Dendritic cell treated with granulocyte-macrophage colony-stimulating factor and Interleukin-4, amounts not matched to agents 40 ng/mL and 50 ng/mL, for 4 days (primary cell): ENCODE measurements around the gene SLC2A10.

ENCODE experiments used
- H3K27ac Mint-ChIP-seq: one replicate; pipeline ENCODE4 v1.8.0; 2022; ENCODE audit warnings: mild to moderate bottlenecking, mixed read lengths
- H3K27me3 Mint-ChIP-seq: one replicate; pipeline ENCODE4 v1.8.0; 2022; ENCODE audit warnings: mild to moderate bottlenecking, mixed read lengths
- H3K36me3 Mint-ChIP-seq: one replicate; pipeline ENCODE4 v1.8.0; 2022; ENCODE audit warnings: low read depth, mixed read lengths
- H3K4me1 Mint-ChIP-seq: one replicate; pipeline ENCODE4 v1.8.0; 2022; ENCODE audit warnings: low read depth, mixed read lengths
- H3K4me3 Mint-ChIP-seq: one replicate; pipeline ENCODE4 v1.8.0; 2022; ENCODE audit warnings: mild to moderate bottlenecking, moderate library complexity, mixed read lengths
- H3K9me3 Mint-ChIP-seq: one replicate; pipeline ENCODE4 v1.8.0; 2022; ENCODE audit warnings: mixed read lengths
- intact Hi-C: fragments of 100-400 bp; cut with micrococcal nuclease; formaldehyde crosslinking; loops from one replicate; pipeline ENCODE4 v1.15.0; 2022

Gene SLC2A10

DNA sequence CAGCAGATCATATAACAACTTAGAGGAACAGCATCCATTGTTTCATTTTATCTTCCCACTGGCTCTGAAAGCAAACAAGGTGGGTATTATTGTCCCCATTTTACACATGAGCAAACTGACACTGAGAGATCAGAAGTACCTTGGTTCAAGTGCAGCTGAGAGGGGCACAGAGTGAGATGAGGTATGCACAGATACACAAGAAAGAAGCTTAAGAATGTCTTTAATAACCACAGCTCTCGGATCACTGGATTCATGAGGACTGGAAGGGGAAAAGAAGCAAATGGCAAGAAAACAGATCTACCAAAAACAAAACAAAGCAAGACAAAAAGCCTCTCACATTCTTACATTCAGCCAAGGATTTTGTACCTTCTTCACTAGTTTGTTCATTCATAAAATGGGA lies 10.6 kb downstream of the SLC2A10 start:
- intact Hi-C loops = no loop called here
- Mint-ChIP-seq H3K36me3 (no peaks in the 10 kb centered on the region), H3K27me3 (no peaks in the 10 kb centered on the region), H3K4me1 (peaks cover 8% of the 10 kb centered on the region), H3K4me3 (no peak overlapping the region), H3K9me3 (peaks cover 9% of the 10 kb centered on the region), H3K27ac (no peak overlapping the region)

- Mint-ChIP-seq H3K27ac (no peak overlapping the region), H3K4me1 (no peaks in the 10 kb centered on the region), H3K27me3 (no peaks in the 10 kb centered on the region), H3K36me3 (no peaks in the 10 kb centered on the region), H3K9me3 (peaks cover 9% of the 10 kb centered on the region), H3K4me3 (no peak overlapping the region)
- intact Hi-C loops = no loop called here
Observed at GRCh38 chr20:46720776-46721425, 11.5 kb downstream of the SLC2A10 start.

DNA sequence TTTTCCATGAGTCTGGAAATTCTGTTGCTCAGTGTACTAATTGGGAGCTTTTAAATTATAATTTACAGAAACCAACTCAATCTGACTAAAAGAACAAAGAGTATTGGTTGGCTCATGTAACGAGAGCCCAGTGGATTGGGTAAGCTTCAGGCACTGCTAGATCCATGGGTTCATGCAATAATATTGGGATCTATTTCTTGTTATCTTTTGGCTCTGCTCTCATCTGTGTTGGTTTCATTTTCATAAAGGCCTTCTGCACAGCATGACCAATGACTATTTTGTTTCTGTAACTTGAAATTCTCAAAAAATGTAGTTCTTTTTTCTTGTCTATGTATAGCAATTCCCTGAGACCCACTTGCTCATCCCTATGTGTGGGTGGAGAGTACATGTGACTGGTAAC lies 12.0 kb downstream of the SLC2A10 start:
- intact Hi-C loops = no loop called here
- Mint-ChIP-seq H3K4me1 (no peaks in the 10 kb centered on the region), H3K9me3 (peaks cover 9% of the 10 kb centered on the region), H3K27me3 (no peaks in the 10 kb centered on the region), H3K27ac (no peak overlapping the region), H3K36me3 (no peaks in the 10 kb centered on the region), H3K4me3 (no peak overlapping the region)

GRCh38 chr20:46722450-46722849 lies 13.0 kb downstream of the SLC2A10 start:
- Mint-ChIP-seq H3K27me3 (no peaks in the 10 kb centered on the region), H3K4me1 (no peaks in the 10 kb centered on the region), H3K9me3 (peaks cover 9% of the 10 kb centered on the region), H3K4me3 (no peak overlapping the region), H3K27ac (no peak overlapping the region), H3K36me3 (no peaks in the 10 kb centered on the region)
- intact Hi-C loops = no loop called here

DNA sequence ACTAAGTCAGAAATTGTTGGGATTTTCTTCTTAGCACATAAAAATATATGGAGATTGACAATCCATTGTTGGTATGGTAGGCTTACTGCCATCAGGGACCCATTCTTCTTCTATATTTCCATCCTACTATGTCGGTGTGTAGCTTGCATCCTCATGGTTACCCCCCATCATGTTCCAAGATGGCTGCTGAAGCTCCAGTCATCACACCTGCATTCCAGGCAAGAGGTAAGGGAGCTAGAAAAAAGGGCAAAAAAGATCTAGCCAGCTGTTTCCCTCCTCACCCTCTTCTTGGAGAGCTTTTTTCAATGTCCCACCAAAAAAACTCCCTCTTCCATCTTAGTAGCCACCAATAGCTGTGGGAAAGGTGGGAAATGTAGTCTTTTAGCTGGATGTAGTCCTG lies 13.6 kb downstream of the SLC2A10 start:
- Mint-ChIP-seq H3K27ac (no peak overlapping the region), H3K36me3 (no peaks in the 10 kb centered on the region), H3K4me3 (no peak overlapping the region), H3K4me1 (no peaks in the 10 kb centered on the region), H3K27me3 (no peaks in the 10 kb centered on the region), H3K9me3 (peaks cover 9% of the 10 kb centered on the region)
- intact Hi-C loops = no loop called here

DNA sequence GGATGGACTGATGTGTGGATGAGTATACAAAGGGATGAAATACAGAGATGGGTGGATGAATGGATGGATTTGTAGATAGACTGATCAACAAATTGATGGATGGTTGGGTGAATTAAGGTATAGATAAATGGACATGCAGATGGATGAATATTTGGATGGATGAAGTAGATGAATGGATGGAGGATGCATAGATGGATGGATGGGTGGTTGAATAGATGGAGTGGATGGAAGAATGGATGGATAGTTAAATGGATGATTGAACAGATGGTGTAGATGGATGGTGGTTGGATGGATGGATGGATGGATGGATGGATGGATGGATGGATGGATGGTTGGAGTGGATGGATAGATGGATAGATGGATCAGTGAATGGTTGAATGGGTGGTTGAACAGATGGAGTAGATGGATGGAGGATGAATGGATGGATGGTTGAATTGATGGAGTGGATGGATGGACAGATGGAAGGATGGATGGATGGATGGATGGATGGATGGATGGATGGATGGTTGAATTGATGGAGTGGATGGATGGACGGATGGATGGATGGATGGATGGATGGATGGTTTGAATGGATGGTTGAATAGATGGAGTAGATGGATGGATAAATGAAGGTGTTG lies 15.0 kb downstream of the SLC2A10 start:
- H3K4me1 Mint-ChIP-seq = no peaks in the 10 kb centered on the region
- no peaks in the 10 kb centered on the region for H3K36me3 Mint-ChIP-seq
- H3K27ac Mint-ChIP-seq = no peak overlapping the region
- intact Hi-C loops = no loop called here
- H3K27me3 Mint-ChIP-seq = no peaks in the 10 kb centered on the region
- H3K4me3 Mint-ChIP-seq = no peak overlapping the region
- H3K9me3 Mint-ChIP-seq = peaks cover 9% of the 10 kb centered on the region

DNA sequence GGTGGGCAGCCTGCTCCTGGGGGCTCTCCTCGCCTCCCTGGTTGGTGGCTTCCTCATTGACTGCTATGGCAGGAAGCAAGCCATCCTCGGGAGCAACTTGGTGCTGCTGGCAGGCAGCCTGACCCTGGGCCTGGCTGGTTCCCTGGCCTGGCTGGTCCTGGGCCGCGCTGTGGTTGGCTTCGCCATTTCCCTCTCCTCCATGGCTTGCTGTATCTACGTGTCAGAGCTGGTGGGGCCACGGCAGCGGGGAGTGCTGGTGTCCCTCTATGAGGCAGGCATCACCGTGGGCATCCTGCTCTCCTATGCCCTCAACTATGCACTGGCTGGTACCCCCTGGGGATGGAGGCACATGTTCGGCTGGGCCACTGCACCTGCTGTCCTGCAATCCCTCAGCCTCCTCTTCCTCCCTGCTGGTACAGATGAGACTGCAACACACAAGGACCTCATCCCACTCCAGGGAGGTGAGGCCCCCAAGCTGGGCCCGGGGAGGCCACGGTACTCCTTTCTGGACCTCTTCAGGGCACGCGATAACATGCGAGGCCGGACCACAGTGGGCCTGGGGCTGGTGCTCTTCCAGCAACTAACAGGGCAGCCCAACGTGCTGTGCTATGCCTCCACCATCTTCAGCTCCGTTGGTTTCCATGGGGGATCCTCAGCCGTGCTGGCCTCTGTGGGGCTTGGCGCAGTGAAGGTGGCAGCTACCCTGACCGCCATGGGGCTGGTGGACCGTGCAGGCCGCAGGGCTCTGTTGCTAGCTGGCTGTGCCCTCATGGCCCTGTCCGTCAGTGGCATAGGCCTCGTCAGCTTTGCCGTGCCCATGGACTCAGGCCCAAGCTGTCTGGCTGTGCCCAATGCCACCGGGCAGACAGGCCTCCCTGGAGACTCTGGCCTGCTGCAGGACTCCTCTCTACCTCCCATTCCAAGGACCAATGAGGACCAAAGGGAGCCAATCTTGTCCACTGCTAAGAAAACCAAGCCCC lies 16.0 kb downstream of the SLC2A10 start:
- Mint-ChIP-seq H3K9me3 (peaks cover 9% of the 10 kb centered on the region), H3K27me3 (no peaks in the 10 kb centered on the region), H3K4me3 (no peak overlapping the region), H3K36me3 (no peaks in the 10 kb centered on the region), H3K27ac (no peak overlapping the region), H3K4me1 (peaks cover 6% of the 10 kb centered on the region)
- intact Hi-C loops = no loop called here

DNA sequence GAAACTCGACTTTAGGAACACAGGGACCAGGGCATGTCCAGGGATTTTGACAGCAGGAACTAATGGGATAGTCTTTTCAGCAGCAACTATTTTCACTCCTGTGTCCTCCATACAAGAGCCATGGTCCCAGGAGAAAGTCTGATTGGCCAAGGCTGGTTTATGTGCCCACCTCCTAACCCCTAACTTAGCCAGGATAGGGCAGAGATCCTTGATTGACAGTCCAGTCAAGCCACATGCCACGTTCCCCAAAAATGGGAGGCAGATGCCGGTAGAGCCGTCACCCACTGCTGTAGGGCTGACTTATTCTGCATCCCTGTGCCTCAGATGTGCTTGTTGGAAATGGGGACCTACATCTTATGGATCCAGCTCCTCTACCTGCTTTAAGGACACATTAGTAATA lies 22.3 kb downstream of the SLC2A10 start:
- no peak overlapping the region for H3K27ac Mint-ChIP-seq
- no peaks in the 10 kb centered on the region for H3K27me3 Mint-ChIP-seq
- H3K36me3 Mint-ChIP-seq = no peaks in the 10 kb centered on the region
- H3K4me1 Mint-ChIP-seq = peaks cover 8% of the 10 kb centered on the region
- H3K9me3 Mint-ChIP-seq = peaks cover 11% of the 10 kb centered on the region
- intact Hi-C loops = no loop called here
- no peak overlapping the region for H3K4me3 Mint-ChIP-seq

DNA sequence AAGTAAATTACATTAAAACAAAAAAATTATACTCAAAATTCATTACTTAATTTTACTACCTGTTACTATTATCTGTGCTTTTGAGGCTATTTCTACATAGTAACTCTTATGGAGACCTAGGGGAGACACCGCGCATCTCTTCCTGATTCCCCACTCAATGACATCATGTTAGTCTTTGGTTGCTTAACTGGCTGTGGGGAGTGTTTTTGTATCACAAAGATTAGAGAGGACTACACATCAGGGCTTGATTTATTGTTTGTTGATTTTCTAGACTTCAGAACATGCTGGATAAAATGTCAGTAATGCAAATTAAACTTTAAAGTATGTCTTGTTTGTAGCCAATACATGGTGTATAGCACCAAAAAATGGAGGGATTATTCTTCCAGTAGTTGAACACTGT lies 26.0 kb downstream of the SLC2A10 start:
- Mint-ChIP-seq H3K4me3 (no peak overlapping the region), H3K36me3 (no peaks in the 10 kb centered on the region), H3K9me3 (peaks cover 4% of the 10 kb centered on the region), H3K27ac (no peak overlapping the region), H3K4me1 (peaks cover 2% of the 10 kb centered on the region), H3K27me3 (peaks cover 15% of the 10 kb centered on the region)
- intact Hi-C loops = no loop called here

GRCh38 chr20:46739431-46740213 lies 30.2 kb downstream of the SLC2A10 start:
- no peaks in the 10 kb centered on the region for H3K9me3 Mint-ChIP-seq
- intact Hi-C loops = no loop called here
- H3K4me1 Mint-ChIP-seq = no peaks in the 10 kb centered on the region
- H3K36me3 Mint-ChIP-seq = no peaks in the 10 kb centered on the region
- no peak overlapping the region for H3K27ac Mint-ChIP-seq
- peaks cover 32% of the 10 kb centered on the region for H3K27me3 Mint-ChIP-seq
- H3K4me3 Mint-ChIP-seq = no peak overlapping the region

DNA sequence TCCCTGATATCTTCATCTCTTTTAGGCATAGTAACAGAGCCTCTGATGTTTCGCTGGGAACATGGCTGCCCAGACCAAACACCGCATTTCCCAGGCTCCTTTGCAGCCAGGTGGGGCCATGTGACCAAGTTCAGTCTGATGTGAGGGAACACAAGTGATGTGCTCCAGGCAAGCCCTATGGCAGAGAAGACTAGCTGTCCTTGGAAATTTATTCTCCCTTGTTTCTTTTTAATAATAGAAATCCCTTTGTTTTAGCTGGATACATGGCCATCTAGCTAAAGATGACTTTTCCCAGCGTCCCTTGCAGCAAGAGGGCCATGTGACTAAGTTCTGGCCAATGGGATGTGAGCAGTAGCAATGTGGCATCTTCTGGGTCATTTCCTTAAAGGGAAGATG lies 30.8 kb downstream of the SLC2A10 start:
- H3K27ac Mint-ChIP-seq = no peak overlapping the region
- no peaks in the 10 kb centered on the region for H3K36me3 Mint-ChIP-seq
- H3K27me3 Mint-ChIP-seq = peaks cover 32% of the 10 kb centered on the region

DNA sequence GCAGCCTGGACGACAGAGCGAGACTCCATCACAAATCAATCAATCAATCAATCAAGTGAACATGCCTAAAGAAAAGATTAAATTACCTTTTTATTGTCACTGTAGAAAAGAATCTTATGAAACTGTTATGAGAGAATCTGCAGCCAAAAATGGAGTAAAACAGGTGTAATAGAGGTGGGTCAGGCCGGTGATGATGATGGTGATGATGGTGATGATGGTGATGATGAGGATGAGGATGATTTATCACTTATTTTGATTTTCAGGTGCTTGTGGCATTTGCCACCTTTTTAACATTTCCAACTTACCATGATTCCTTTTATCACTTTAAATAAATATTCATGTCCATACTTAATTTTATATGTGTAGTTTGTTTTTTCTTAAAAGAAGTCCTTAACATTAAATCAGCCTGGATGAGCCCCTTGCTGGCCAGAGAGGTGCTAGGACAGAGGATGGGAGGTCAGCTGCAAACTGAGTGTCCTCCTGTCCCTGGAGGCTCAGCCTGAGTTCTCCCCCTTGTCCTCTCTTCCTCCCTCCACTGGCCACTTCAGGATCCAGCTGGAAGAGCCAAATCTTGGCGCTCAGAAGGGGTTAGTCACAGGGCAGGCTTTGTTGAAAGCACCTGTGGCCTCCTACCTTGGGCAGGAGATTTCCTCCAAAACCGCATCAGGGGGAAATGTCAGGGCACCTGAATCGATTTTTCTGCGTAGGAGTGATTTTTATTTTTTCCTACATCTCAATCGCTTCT lies 32.6 kb downstream of the SLC2A10 start:
- peaks cover 41% of the 10 kb centered on the region for H3K27me3 Mint-ChIP-seq
- H3K9me3 Mint-ChIP-seq = no peaks in the 10 kb centered on the region

More for the DNA sequence above, 30.8 kb downstream of the SLC2A10 start:
- no peaks in the 10 kb centered on the region for H3K4me1 Mint-ChIP-seq
- H3K9me3 Mint-ChIP-seq = no peaks in the 10 kb centered on the region
- no peak overlapping the region for H3K4me3 Mint-ChIP-seq
- intact Hi-C loops = no loop called here

GRCh38 chr20:46742669-46743045 lies 33.2 kb downstream of the SLC2A10 start:
- H3K27me3 Mint-ChIP-seq = peaks cover 44% of the 10 kb centered on the region
- H3K27ac Mint-ChIP-seq = no peak overlapping the region
- H3K9me3 Mint-ChIP-seq = no peaks in the 10 kb centered on the region
- intact Hi-C loops = no loop called here
- no peaks in the 10 kb centered on the region for H3K36me3 Mint-ChIP-seq
- H3K4me1 Mint-ChIP-seq = no peaks in the 10 kb centered on the region
- H3K4me3 Mint-ChIP-seq = no peak overlapping the region

More for the DNA sequence above, 32.6 kb downstream of the SLC2A10 start:
- Mint-ChIP-seq H3K36me3 (no peaks in the 10 kb centered on the region), H3K4me1 (no peaks in the 10 kb centered on the region), H3K27ac (no peak overlapping the region), H3K4me3 (no peak overlapping the region)
- intact Hi-C loops = no loop called here
